Endothelial cell of umbilical vein (primary cell): ENCODE data around the gene CACNB4. TPM values are rescaled to one million over a fixed set of nuclear protein-coding genes. Genes with fewer than 3 reads are reported as not detected.

Experiments used
- BruUV-seq: library from RNA; stranded (reverse); fragments of 400-500 nt; replicated peaks from 2 replicates; lab custom pipeline; 2021; lab: Mats Ljungman, UMichigan
- CTCF ChIA-PET: fragments of 300-600, 350-600 bp; sonication (Branson Sonifier 250); formaldehyde crosslinking; loops from one replicate; lab custom pipeline; 2021; ENCODE audit warnings: antibody characterized with exemption, inconsistent platforms; lab: Charles Lee
- POLR2A ChIA-PET: fragments of 300-600, 350-600 bp; sonication (Branson Sonifier 250); formaldehyde crosslinking; loops from one replicate; lab custom pipeline; 2021; ENCODE audit warnings: antibody characterized with exemption, inconsistent platforms; lab: Charles Lee
- DNase-seq: peaks from one replicate; pipeline ENCODE4 v3.0.0-alpha.2; 2011; ENCODE audit warnings: low read depth, low spot score
- FAIRE-seq: peaks from 2 replicates; lab custom pipeline; 2011; peaks lifted over from hg19 to GRCh38; lab: Jason Lieb, UNC
- H2AFZ ChIP-seq: 2 replicates; pipeline ENCODE4 v1.6.0; 2012; ENCODE audit warnings: low read depth, low read length, control low read depth, inconsistent platforms
- H3K27ac ChIP-seq: 2 replicates; pipeline ENCODE4 v1.5.1; 2011; ENCODE audit warnings: low read depth, mild to moderate bottlenecking, control low read depth, low read length, moderate library complexity; ENCODE audit not compliant: insufficient read depth
- H3K27me3 ChIP-seq, 2 experiments: 2 replicates each; pipeline versions ENCODE4 v1.6.0 to v1.6.1; 2011; ENCODE audit warnings: low read length in 2 of 2, mixed read lengths in 1 of 2; ENCODE audit not compliant: control insufficient read depth in 2 of 2, insufficient read depth in 2 of 2
- H3K36me3 ChIP-seq, 2 experiments: 2 replicates in 1 of 2; 3 replicates in 1 of 2; pipeline ENCODE4 v1.5.1; 2011; ENCODE audit warnings: low read length in 2 of 2, mild to moderate bottlenecking in 1 of 2, moderate library complexity in 1 of 2; ENCODE audit not compliant: control insufficient read depth in 2 of 2, insufficient read depth in 2 of 2; ENCODE audit errors: extremely low read depth in 1 of 2
- H3K4me1 ChIP-seq: 3 replicates; pipeline ENCODE4 v1.5.1; 2011; ENCODE audit warnings: mild to moderate bottlenecking, low read length; ENCODE audit not compliant: control insufficient read depth, insufficient read depth; ENCODE audit errors: extremely low read depth
- H3K4me2 ChIP-seq: 2 replicates; pipeline ENCODE4 v1.6.1; 2011; ENCODE audit warnings: low read length, control low read depth, mixed read lengths; ENCODE audit not compliant: insufficient read depth
- H3K4me3 ChIP-seq, 3 experiments: fragments of 200-600 bp in 1 of 3; sonication (generic), shearing (Covaris generic) in 1 of 3; replicated peaks in 1 of 3; 2 replicates each; pipeline ENCODE4 v1.5.1; 2011 to 2016; ENCODE audit warnings: control low read depth in 3 of 3, low read length in 3 of 3, mild to moderate bottlenecking in 2 of 3, inconsistent platforms in 1 of 3, low read depth in 1 of 3, moderate library complexity in 1 of 3; ENCODE audit not compliant: insufficient read depth in 1 of 3
- H3K79me2 ChIP-seq: 2 replicates; pipeline ENCODE4 v1.6.0; 2012; ENCODE audit warnings: low read length, inconsistent platforms; ENCODE audit not compliant: control insufficient read depth, insufficient read depth
- H3K9ac ChIP-seq: replicated peaks from 2 replicates; pipeline ENCODE3; 2011; ENCODE audit warnings: low read length, control low read depth; ENCODE audit not compliant: insufficient read depth; ENCODE audit errors: extremely low read depth
- H3K9me1 ChIP-seq: replicated peaks from 3 replicates; pipeline ENCODE4 v1.6.0; 2011; ENCODE audit warnings: mild to moderate bottlenecking, low read length; ENCODE audit not compliant: control insufficient read depth, insufficient read depth; ENCODE audit errors: extremely low read depth
- H3K9me3 ChIP-seq: replicated peaks from 2 replicates; pipeline ENCODE4 v1.5.1; 2012; ENCODE audit warnings: low read length, inconsistent platforms; ENCODE audit not compliant: control insufficient read depth, insufficient read depth
- H4K20me1 ChIP-seq: replicated peaks from 2 replicates; pipeline ENCODE3; 2011; ENCODE audit warnings: mild to moderate bottlenecking, low read length; ENCODE audit not compliant: control insufficient read depth, insufficient read depth; ENCODE audit errors: extremely low read depth
- CTCF ChIP-seq, 2 donors: IDR thresholded peaks; 1 replicate in 1 of 2; 2 replicates in 1 of 2; pipeline ENCODE4 v1.5.1; 2011; ENCODE audit warnings: low read length in 2 of 2, mild to moderate bottlenecking in 2 of 2, moderate library complexity in 2 of 2, control low read depth in 1 of 2, inconsistent platforms in 1 of 2, low read depth in 1 of 2; ENCODE audit not compliant: insufficient read depth in 1 of 2; ENCODE audit errors: extremely low read depth in 1 of 2
- EZH2 ChIP-seq: IDR thresholded peaks from 2 replicates; pipeline ENCODE4 v1.6.1; 2012; ENCODE audit warnings: borderline replicate concordance, low read depth, mild to moderate bottlenecking, moderate library complexity, low read length, inconsistent platforms; ENCODE audit not compliant: severe bottlenecking
- FOS ChIP-seq: IDR thresholded peaks from 2 replicates; pipeline ENCODE4 v1.6.1; 2011; ENCODE audit warnings: mild to moderate bottlenecking, low read length, moderate library complexity, borderline replicate concordance; ENCODE audit not compliant: insufficient read depth
- GATA2 ChIP-seq: IDR thresholded peaks from 2 replicates; pipeline ENCODE4 v1.7.0; 2011; ENCODE audit warnings: low read depth, mild to moderate bottlenecking, moderate library complexity, mixed read lengths, low read length; ENCODE audit not compliant: insufficient read length, insufficient read depth
- JUN ChIP-seq: IDR thresholded peaks from 2 replicates; pipeline ENCODE4 v1.6.1; 2011; ENCODE audit warnings: borderline replicate concordance, low read depth; ENCODE audit not compliant: insufficient read length, insufficient read depth
- MAX ChIP-seq: IDR thresholded peaks from 2 replicates; pipeline ENCODE4 v1.6.1; 2011; ENCODE audit not compliant: insufficient read depth, insufficient read length
- MYC ChIP-seq: IDR thresholded peaks from one replicate; pipeline ENCODE4 v1.6.1; 2011; ENCODE audit warnings: mild to moderate bottlenecking, low read depth, low read length
- POLR2A ChIP-seq: IDR thresholded peaks from 2 replicates; pipeline ENCODE4 v1.6.1; 2012; ENCODE audit warnings: low read depth, mild to moderate bottlenecking, control low read depth, low read length
- POLR2AphosphoS5 ChIP-seq: IDR thresholded peaks from 2 replicates; pipeline ENCODE4 v1.6.1; 2012; ENCODE audit warnings: low read depth, mild to moderate bottlenecking, control low read depth, low read length, moderate library complexity; ENCODE audit not compliant: insufficient read depth
- dilution Hi-C: fragments of 300-500 bp; cut with MboI; formaldehyde crosslinking; loops from one replicate; pipeline ENCODE4 v1.15.0; 2019; ENCODE audit warnings: low sequenced_read_pairs; ENCODE audit not compliant: extremely low pct_ligation_motif_present
- intact Hi-C: fragments of 100-400 bp; cut with micrococcal nuclease; formaldehyde crosslinking; loops from one replicate; pipeline ENCODE4 v1.10.0; 2022
- polyA plus RNA-seq, 4 experiments: library from polyadenylated mRNA; depleted of rRNA in 3 of 4; stranded (reverse) in 3 of 4; unstranded in 1 of 4; fragments of >200 nt; gene quantifications; 2 replicates each; pipeline versions ENCODE4 v1.2.1 to v1.2.3, GENCODE V29; 2011 to 2012; ENCODE audit warnings: missing spikeins in 1 of 4
- total RNA-seq: library from RNA; stranded (reverse); gene quantifications from 2 replicates; pipeline ENCODE4 v1.2.3, GENCODE V29; 2021

CACNB4 gene
- total and polyA plus RNA-seq, 2 donors (not counting 3 experiments of a cell fraction or from before 2014, with no cell fraction given), result 0.23 to 0.58 TPM

- Histone ChIP-seq H3K79me2 (no peaks in the 10 kb centered on the region), H3K9me1 (no peaks in the 10 kb centered on the region), H3K27me3 (no peaks in the 10 kb centered on the region), H4K20me1 (no peaks in the 10 kb centered on the region), H3K4me1 (peaks cover 20% of the 10 kb centered on the region), H3K36me3 (no peaks in the 10 kb centered on the region), H3K27ac (no peak overlapping the region), H3K9me3 (no peaks in the 10 kb centered on the region), H2AFZ (no peak overlapping the region), H3K9ac (no peak overlapping the region), H3K4me2 (no peak overlapping the region), H3K4me3 (no peak overlapping the region)
- CTCF ChIA-PET, result no interaction called here
- POLR2A ChIA-PET, result no interaction called here
- BruUV-seq, result no TSS peak
- no peak for TF ChIP-seq POLR2AphosphoS5
- TF ChIP-seq MYC, result no peak
- TF ChIP-seq GATA2, result no peak
- no peak for TF ChIP-seq CTCF (IDR thresholded peaks at IDR 0.05; ENCODE audit: extremely low read depth in 1 of 2, insufficient read depth in 1 of 2, low read depth in 1 of 2, low read length in 2 of 2)
- TF ChIP-seq MAX, result no peak
- TF ChIP-seq JUN, result no peak
- TF ChIP-seq FOS, result no peak
- TF ChIP-seq POLR2A, result no peak
- no peak for TF ChIP-seq EZH2
- dilution Hi-C loops, result no loop called here
- DNase-seq (no peak), FAIRE-seq (no peak)
- intact Hi-C loops, result no loop called here
Measured at GRCh38 chr2:151840216-151841046, 258.4 kb downstream of the CACNB4 start.
